Measurements from ENCODE around the gene HOMEZ.

HOMEZ gene

GRCh38 chr14:23320584-23321571, 34.9 kb upstream of the HOMEZ start, which contains the start of gene PABPN1:
Gene PABPN1 (plus strand): TSS chr14:23321457. CDS start chr14:23321470, 13 bp downstream.
- CTCF ChIA-PET: interaction anchor here (0.9 to 3.9 kb wide), 15 partner anchors 10 to 239 kb away, joined by 3 to 32 read pairs (median 4); partner anchors contain the start of genes BCL2L2, CMTM5, HOMEZ and PPP1R3E
- Mint-ChIP-seq H3K4me3 (peak within 1 kb of the TSS; percentile 90), H3K27me3 (peaks cover 9% of the 10 kb centered on the region), H3K27ac (peak within 1 kb of the TSS; percentile 97), H3K4me1 (peaks cover 29% of the 10 kb centered on the region), H3K36me3 (peaks cover 36% of the 10 kb centered on the region), H3K9me3 (peaks cover 2% of the 10 kb centered on the region)
- peak; percentile 99 for DNase-seq

GRCh38 chr14:23319746-23320583, 34.0 kb upstream of the HOMEZ start:
- Mint-ChIP-seq H3K36me3 (peaks cover 30% of the 10 kb centered on the region), H3K4me3 (peak overlapping the region; percentile 90), H3K9me3 (peaks cover 2% of the 10 kb centered on the region), H3K27me3 (peaks cover 13% of the 10 kb centered on the region), H3K27ac (peak overlapping the region; percentile 97), H3K4me1 (peaks cover 29% of the 10 kb centered on the region)
- CTCF ChIA-PET: interaction anchor here (0.9 to 3.6 kb wide), 8 partner anchors 9 to 60 kb away, joined by 3 to 32 read pairs (median 4); partner anchors contain the start of genes BCL2L2 and PPP1R3E
- no peak for DNase-seq

- H3K36me3 Mint-ChIP-seq: peaks cover 3% of the 10 kb centered on the region
- H3K27me3 Mint-ChIP-seq: peaks cover 21% of the 10 kb centered on the region
- no peak overlapping the region for H3K27ac Mint-ChIP-seq
- no peak for DNase-seq
- CTCF ChIA-PET: interaction anchor here (1.3 kb wide), 1 partner anchor 9 kb away, joined by 5 read pairs; the partner anchor contains the start of gene BCL2L2
- H3K4me1 Mint-ChIP-seq: peaks cover 13% of the 10 kb centered on the region
- peaks cover 2% of the 10 kb centered on the region for H3K9me3 Mint-ChIP-seq
- no peak overlapping the region for H3K4me3 Mint-ChIP-seq
These were observed 30.4 kb upstream of the HOMEZ start for GRCh38 chr14:23316300-23316699.

- CTCF ChIA-PET: interaction anchor here (0.6 to 1.6 kb wide), 4 partner anchors 9 to 190 kb away, joined by 3 read pairs; partner anchors contain the start of gene PABPN1
- DNase-seq: no peak
- Mint-ChIP-seq H3K27ac (no peak overlapping the region), H3K27me3 (peaks cover 66% of the 10 kb centered on the region), H3K4me1 (peaks cover 6% of the 10 kb centered on the region), H3K36me3 (no peaks in the 10 kb centered on the region), H3K4me3 (no peak overlapping the region), H3K9me3 (no peaks in the 10 kb centered on the region)
These were observed 24.6 kb upstream of the HOMEZ start for GRCh38 chr14:23310546-23310945.

- Mint-ChIP-seq H3K27me3 (peaks cover 73% of the 10 kb centered on the region), H3K9me3 (no peaks in the 10 kb centered on the region)
- CTCF ChIA-PET: interaction anchor here (0.7 kb wide), 1 partner anchor 11 kb away, joined by 3 read pairs; no protein-coding TSS in a partner anchor
These were observed 23.0 kb upstream of the HOMEZ start for GRCh38 chr14:23308721-23309445.

GRCh38 chr14:23307687-23308644, 22.0 kb upstream of the HOMEZ start:
- CTCF ChIA-PET: interaction anchor here (1.3 kb wide), 1 partner anchor 9 kb away, joined by 5 read pairs; no protein-coding TSS in a partner anchor
- Mint-ChIP-seq H3K9me3 (no peaks in the 10 kb centered on the region), H3K4me1 (peaks cover 14% of the 10 kb centered on the region), H3K36me3 (peaks cover 2% of the 10 kb centered on the region), H3K4me3 (no peak overlapping the region), H3K27ac (no peak overlapping the region), H3K27me3 (peaks cover 78% of the 10 kb centered on the region)
- DNase-seq: no peak

More at GRCh38 chr14:23308721-23309445, 23.0 kb upstream of the HOMEZ start:
- Mint-ChIP-seq H3K27ac (no peak overlapping the region), H3K4me1 (peaks cover 6% of the 10 kb centered on the region), H3K36me3 (no peaks in the 10 kb centered on the region), H3K4me3 (no peak overlapping the region)
- DNase-seq: no peak

- Mint-ChIP-seq H3K36me3 (peaks cover 4% of the 10 kb centered on the region), H3K27ac (no peak overlapping the region), H3K4me1 (peaks cover 19% of the 10 kb centered on the region), H3K27me3 (peaks cover 81% of the 10 kb centered on the region), H3K4me3 (no peak overlapping the region), H3K9me3 (no peaks in the 10 kb centered on the region)
- no peak for DNase-seq
- CTCF ChIA-PET: interaction anchor here (1.3 to 1.5 kb wide), 2 partner anchors 10 to 14 kb away, joined by 5 read pairs; partner anchors contain the start of gene PABPN1
These were observed 21.2 kb upstream of the HOMEZ start for GRCh38 chr14:23307146-23307530.

- Mint-ChIP-seq H3K27ac (no peak within 1 kb of the TSS), H3K27me3 (peaks cover 75% of the 10 kb centered on the region), H3K4me1 (peaks cover 19% of the 10 kb centered on the region), H3K4me3 (peak within 1 kb of the TSS; percentile 26), H3K36me3 (peaks cover 4% of the 10 kb centered on the region), H3K9me3 (no peaks in the 10 kb centered on the region)
- CTCF ChIA-PET: interaction anchor here (1.3 to 1.5 kb wide), 2 partner anchors 10 to 14 kb away, joined by 5 read pairs; partner anchors contain the start of gene PABPN1
- DNase-seq: peak; percentile 42
These were observed 20.6 kb upstream of the HOMEZ start, which contains the start of gene BCL2L2 for GRCh38 chr14:23306412-23307145. Gene BCL2L2 (plus strand): TSS chr14:23306833. CDS start chr14:23307768, 935 bp downstream.

- peaks cover 39% of the 10 kb centered on the region for H3K4me1 Mint-ChIP-seq
- DNase-seq: peak; percentile 95
- CTCF ChIA-PET: interaction anchor here (0.6 to 3.5 kb wide), 4 partner anchors 16 to 258 kb away, joined by 3 to 32 read pairs (median 4); partner anchors contain the start of genes HOMEZ and PABPN1
- peak within 1 kb of the TSS; percentile 97 for H3K4me3 Mint-ChIP-seq
- H3K27me3 Mint-ChIP-seq: peaks cover 38% of the 10 kb centered on the region
- peak within 1 kb of the TSS; percentile 100 for H3K27ac Mint-ChIP-seq
- H3K9me3 Mint-ChIP-seq: no peaks in the 10 kb centered on the region
- peaks cover 19% of the 10 kb centered on the region for H3K36me3 Mint-ChIP-seq
These were observed 16.6 kb upstream of the HOMEZ start, which contains the start of gene PPP1R3E for GRCh38 chr14:23302290-23303225. Gene PPP1R3E (minus strand): TSS chr14:23302859. CDS start chr14:23302576, 283 bp downstream.

- H3K27ac Mint-ChIP-seq: peak overlapping the region; percentile 100
- CTCF ChIA-PET: interaction anchor here (0.9 to 3.5 kb wide), 5 partner anchors 9 to 234 kb away, joined by 3 to 32 read pairs (median 5); partner anchors contain the start of genes HOMEZ and PABPN1
- H3K9me3 Mint-ChIP-seq: no peaks in the 10 kb centered on the region
- H3K36me3 Mint-ChIP-seq: peaks cover 21% of the 10 kb centered on the region
- H3K27me3 Mint-ChIP-seq: peaks cover 31% of the 10 kb centered on the region
- DNase-seq: no peak
- peak overlapping the region; percentile 97 for H3K4me3 Mint-ChIP-seq
- H3K4me1 Mint-ChIP-seq: peaks cover 36% of the 10 kb centered on the region
These were observed 16.0 kb upstream of the HOMEZ start for GRCh38 chr14:23301969-23302289.
